PC-9 (cell line): ENCODE measurements around the gene IGFBP1.

Source experiments
- CTCF ChIP-seq: fragments of 200-600 bp; sonication (generic); conservative IDR thresholded peaks from 2 replicates; pipeline ENCODE4 v1.6.1; 2017; ENCODE audit warnings: mixed run types, antibody characterized with exemption, mild to moderate bottlenecking, moderate library complexity
- EZH2 ChIP-seq: fragments of 200-600 bp; sonication (generic); IDR thresholded peaks from 2 replicates; pipeline ENCODE4 v1.8.0; 2017; ENCODE audit warnings: antibody characterized with exemption, low read depth

- TF ChIP-seq CTCF: no peak
- no peak for TF ChIP-seq EZH2
These were observed 1.2 kb downstream of the IGFBP1 start for GRCh38 chr7:45889367-45890067.
